H1 (cell line): ENCODE measurements around the gene AGRN. TPM values are rescaled to one million over a fixed set of nuclear protein-coding genes. Genes with fewer than 3 reads are reported as not detected.

ENCODE experiments used
- EGR1 ChIP-seq: IDR thresholded peaks from 2 replicates; pipeline ENCODE4 v1.6.1; 2011; ENCODE audit warnings: low read depth, low read length, borderline replicate concordance
- HDAC6 ChIP-seq: IDR thresholded peaks from one replicate; pipeline ENCODE4 v1.7.1; 2012; ENCODE audit warnings: low read depth, mild to moderate bottlenecking, inconsistent platforms, low read length, moderate library complexity
- JUN ChIP-seq: IDR thresholded peaks from 2 replicates; pipeline ENCODE4 v1.6.1; 2011; ENCODE audit warnings: low read depth, mild to moderate bottlenecking, improper control_type of control experiment, low read length
- MAFK ChIP-seq: IDR thresholded peaks from 2 replicates; pipeline ENCODE4 v1.6.1; 2012; ENCODE audit warnings: low read depth, mild to moderate bottlenecking, improper control_type of control experiment, low read length
- RNF2 ChIP-seq: fragments of 200-900, 300-1000 bp; sonication (generic); IDR thresholded peaks from 2 replicates; pipeline ENCODE4 v1.7.1; 2016; ENCODE audit warnings: borderline replicate concordance, low read depth, mild to moderate bottlenecking, antibody characterized with exemption, low read length; ENCODE audit not compliant: poor library complexity, severe bottlenecking; ENCODE audit errors: missing control alignments
- SIX5 ChIP-seq: IDR thresholded peaks from 2 replicates; pipeline ENCODE4 v1.6.1; 2011; ENCODE audit warnings: mild to moderate bottlenecking, low read depth, low read length
- TAF1 ChIP-seq: IDR thresholded peaks from 2 replicates; pipeline ENCODE4 v1.6.1; 2011; ENCODE audit warnings: mild to moderate bottlenecking, low read depth, low read length
- TAF7 ChIP-seq: optimal IDR thresholded peaks from 2 replicates; pipeline ENCODE3; 2011; ENCODE audit warnings: low read depth, mild to moderate bottlenecking, inconsistent platforms, low read length, moderate library complexity, borderline replicate concordance
- polyA plus RNA-seq, 7 experiments: library from polyadenylated mRNA; depleted of rRNA in 3 of 7; stranded (reverse) in 5 of 7; unstranded in 2 of 7; fragments of >200 nt in 5 of 7; fragments of 200-250 nt in 2 of 7; gene quantifications; 1 replicate in 5 of 7; 2 replicates in 1 of 7; 4 replicates in 1 of 7; pipeline versions ENCODE4 v1.2.1 to v1.2.3, GENCODE V29; 2011 to 2013; ENCODE audit warnings: missing spikeins in 2 of 7, mixed read lengths in 2 of 7
- total RNA-seq: library from RNA; stranded (reverse); fragmentation: NEBNext Ultra II Directional; extraction: Animal tissue kit (Norgen Biotek cat#: 25700); gene quantifications from 2 replicates; pipeline ENCODE4 v1.2.1, GENCODE V29; 2021
- TF ChIP-seq, protein P1 (sequence below): IDR thresholded peaks from 2 replicates; pipeline ENCODE4 v1.6.1; 2011; ENCODE audit warnings: low read length, improper control_type of control experiment
- TF ChIP-seq, protein P2 (sequence below): IDR thresholded peaks from 2 replicates; pipeline ENCODE4 v1.6.1; 2011; ENCODE audit warnings: low read depth, mild to moderate bottlenecking, low read length; ENCODE audit not compliant: insufficient read depth

The AGRN gene
- total and polyA plus RNA-seq, 2 of the 8 experiments (the other 6 are each of a cell fraction or from before 2014, with no cell fraction given): 52.3 to 155 TPM

DNA sequence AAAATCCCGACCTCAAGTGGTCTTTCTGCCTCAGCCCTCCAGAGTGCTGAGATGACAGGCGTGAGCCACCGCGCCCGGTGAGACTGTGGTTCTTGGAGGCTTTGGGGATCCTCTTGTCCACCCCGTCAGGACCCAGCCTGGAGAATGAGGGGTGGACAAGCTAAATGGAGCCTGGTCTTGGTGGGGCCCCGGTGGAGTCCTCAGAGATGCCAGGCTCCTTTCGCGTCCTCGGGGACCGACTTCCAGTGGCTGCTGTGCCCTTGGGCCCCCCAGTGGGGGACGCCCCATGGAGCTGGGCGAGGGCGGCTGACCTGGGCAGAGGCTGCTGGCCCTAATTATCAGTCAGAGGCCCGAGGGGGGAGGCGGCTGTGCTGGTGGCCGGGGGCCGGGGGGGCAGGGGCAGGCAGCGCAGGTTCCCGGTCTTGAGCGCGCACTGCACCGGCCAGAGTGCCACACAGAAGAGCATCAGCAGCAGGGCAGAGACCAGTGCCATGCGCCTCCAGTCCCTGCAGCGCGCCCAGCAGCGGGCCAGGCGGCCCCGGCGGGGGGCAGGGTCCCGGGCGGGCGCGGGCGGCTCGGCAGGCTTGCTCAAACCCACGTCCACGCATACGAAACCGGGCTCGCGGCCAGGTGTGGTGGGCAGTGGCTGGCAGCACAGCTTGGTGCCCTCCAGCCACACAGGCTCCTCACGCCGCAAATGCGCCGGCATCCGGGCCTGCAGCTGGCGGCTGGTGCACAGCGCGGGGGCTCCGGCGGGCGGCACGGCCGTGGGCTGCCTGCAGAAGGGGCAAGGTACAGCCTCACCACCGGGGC lies 51.8 kb downstream of the AGRN start (continued):
- TF ChIP-seq RNF2 (no peak), TAF7 (no peak), TAF1 (no peak), HDAC6 (no peak), JUN (no peak), EGR1 (no peak), MAFK (no peak), SIX5 (no peak)
- TF ChIP-seq, protein P1, sequence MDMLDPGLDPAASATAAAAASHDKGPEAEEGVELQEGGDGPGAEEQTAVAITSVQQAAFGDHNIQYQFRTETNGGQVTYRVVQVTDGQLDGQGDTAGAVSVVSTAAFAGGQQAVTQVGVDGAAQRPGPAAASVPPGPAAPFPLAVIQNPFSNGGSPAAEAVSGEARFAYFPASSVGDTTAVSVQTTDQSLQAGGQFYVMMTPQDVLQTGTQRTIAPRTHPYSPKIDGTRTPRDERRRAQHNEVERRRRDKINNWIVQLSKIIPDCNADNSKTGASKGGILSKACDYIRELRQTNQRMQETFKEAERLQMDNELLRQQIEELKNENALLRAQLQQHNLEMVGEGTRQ: no peak
- TF ChIP-seq, protein P2, sequence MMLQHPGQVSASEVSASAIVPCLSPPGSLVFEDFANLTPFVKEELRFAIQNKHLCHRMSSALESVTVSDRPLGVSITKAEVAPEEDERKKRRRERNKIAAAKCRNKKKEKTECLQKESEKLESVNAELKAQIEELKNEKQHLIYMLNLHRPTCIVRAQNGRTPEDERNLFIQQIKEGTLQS: no peak
